Stimulated activated CD8-positive, alpha-beta memory T cell treated with anti-CD3 and anti-CD28 coated beads, Interleukin-2, amount 100 ng/mL, for 1 hour (primary cell): ENCODE results near the gene COX19.

Source experiments
- DNase-seq, 2 donors: peaks; one replicate each; pipeline ENCODE4 v3.0.0-alpha.2; 2020; ENCODE audit warnings: low read depth in 2 of 2

COX19 gene, protein sequence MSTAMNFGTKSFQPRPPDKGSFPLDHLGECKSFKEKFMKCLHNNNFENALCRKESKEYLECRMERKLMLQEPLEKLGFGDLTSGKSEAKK

GRCh38 chr7:974820-975681 lies at the start of gene COX19:
Gene COX19, minus strand, starts transcription at chr7:975549. Its CDS starts 40 bp downstream, at chr7:975509.
- peak; percentile 83 to 85 for DNase-seq

DNA sequence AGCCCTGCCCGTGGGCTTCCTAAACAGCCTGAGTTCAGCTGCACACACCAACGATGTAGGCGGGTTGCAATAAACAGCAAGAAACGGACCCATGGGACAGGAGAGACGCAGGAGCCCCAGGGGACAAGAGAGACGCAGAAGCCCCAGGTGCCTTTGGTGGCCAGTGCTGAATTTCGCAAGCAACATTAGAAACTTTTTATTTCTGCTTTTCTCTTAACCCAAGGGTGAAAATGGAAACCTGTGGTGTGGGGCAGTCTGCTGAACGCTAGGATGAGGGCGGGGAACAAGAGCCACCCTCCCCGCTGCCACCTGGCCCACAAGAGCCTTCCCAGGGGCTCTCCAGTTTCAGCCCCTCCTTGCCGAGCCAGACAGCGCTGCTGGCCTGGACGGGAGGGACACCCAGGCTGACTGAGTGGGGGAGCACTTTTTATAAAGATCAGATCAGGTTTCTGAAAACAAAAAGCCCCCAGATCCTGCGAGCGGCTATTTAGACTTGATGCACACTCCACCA lies 49.0 kb upstream of the COX19 start:
- DNase-seq: no peak

DNA sequence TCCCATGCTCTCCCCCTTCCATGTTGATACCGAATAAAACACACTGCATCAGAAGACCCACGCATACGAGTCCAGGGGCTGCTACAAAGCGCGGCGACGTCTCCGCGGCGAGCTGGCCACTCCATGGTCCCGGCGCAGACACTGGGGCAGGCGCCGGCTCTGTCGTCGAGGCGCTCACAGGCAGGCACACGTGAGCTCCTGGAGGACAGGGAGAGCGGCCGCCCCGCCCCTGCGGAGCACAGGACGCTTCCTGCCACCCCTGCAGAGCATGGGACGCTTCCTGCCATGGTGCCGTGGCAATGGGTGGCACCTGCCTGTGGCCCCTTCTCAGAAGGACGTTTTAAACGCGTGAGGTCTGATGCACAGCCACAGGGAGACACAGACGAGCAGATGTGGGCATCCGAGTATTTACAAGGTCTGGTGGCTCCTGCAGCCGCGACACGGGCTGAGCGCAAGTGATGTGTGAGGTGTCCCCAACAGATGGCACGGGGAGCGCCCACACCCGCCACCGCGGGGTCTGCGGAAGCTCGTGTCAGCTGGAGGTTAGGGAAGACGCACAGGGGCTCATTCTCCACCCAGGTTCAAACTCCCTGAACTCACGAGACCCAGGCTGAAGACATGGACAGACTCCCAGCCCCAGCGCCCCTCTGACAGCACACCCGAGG lies 47.6 kb upstream of the COX19 start:
- no peak for DNase-seq

GRCh38 chr7:1022356-1022755 lies 47.0 kb upstream of the COX19 start:
- DNase-seq: no peak

DNA sequence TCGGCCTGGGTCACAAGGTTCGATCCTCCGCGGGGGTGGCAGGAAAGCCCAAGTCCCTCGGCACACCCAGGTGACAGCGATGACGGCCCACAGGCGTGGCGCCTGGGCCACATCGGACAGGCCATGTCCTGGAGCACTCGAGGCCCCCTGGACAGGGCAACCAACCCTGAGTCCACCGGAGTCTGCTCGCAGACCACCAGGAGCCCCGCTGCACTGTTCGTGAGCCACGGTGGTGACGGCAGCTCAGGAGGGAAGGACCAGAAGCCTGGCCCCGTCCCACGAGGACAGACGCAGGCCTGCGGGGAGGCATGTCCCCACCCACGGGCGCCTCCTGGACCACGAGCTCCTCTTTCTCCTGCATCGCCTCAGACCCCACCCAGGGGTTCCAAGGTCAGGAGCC lies 46.6 kb upstream of the COX19 start:
- DNase-seq: no peak

GRCh38 chr7:1021366-1021765 lies 46.0 kb upstream of the COX19 start:
- DNase-seq: no peak

GRCh38 chr7:1020849-1021251 lies 45.5 kb upstream of the COX19 start:
- DNase-seq: no peak

DNA sequence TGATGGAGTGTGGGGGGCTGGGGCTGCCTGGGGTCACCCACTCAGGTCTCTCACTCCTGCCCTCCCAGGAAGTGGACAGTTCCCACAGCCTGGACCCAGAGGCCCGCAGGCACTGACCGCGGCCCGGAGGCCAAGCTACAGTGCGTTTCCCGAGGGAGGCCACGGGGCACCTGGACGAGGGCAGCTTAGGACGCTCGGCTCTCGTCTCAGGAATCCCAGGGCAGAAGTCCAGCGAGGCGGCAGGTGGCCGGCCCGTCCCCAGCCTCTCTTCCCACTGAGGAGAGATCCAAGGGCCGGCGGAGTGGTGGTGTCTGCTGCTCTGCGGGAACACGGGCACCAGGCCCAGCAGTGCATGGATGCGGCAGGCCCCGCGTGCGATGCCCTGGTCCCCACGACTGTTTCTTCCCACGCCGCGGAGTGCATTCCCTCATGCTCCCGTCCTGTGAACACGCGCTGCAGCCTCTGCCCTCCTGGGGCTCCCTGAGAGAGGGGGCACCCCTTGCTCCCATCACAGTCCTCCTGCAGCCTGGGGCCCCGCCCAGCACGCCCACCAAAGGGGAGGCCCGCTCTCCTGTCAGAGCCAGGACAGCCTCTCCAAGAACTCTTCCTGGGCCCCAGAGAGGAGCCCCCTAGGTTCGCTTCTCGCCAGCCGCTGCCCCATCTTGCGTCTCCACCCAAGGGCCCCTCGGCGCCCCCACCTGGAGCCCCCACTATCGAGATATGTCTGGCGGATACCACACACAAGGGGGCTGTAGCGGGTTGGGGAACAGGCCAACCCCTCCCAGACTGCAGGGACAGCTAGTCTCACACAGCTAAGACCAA lies 44.7 kb upstream of the COX19 start:
- DNase-seq: no peak

GRCh38 chr7:1019255-1019785 lies 44.0 kb upstream of the COX19 start:
- DNase-seq: no peak

GRCh38 chr7:1018334-1018695 lies 43.0 kb upstream of the COX19 start:
- DNase-seq: no peak

DNA sequence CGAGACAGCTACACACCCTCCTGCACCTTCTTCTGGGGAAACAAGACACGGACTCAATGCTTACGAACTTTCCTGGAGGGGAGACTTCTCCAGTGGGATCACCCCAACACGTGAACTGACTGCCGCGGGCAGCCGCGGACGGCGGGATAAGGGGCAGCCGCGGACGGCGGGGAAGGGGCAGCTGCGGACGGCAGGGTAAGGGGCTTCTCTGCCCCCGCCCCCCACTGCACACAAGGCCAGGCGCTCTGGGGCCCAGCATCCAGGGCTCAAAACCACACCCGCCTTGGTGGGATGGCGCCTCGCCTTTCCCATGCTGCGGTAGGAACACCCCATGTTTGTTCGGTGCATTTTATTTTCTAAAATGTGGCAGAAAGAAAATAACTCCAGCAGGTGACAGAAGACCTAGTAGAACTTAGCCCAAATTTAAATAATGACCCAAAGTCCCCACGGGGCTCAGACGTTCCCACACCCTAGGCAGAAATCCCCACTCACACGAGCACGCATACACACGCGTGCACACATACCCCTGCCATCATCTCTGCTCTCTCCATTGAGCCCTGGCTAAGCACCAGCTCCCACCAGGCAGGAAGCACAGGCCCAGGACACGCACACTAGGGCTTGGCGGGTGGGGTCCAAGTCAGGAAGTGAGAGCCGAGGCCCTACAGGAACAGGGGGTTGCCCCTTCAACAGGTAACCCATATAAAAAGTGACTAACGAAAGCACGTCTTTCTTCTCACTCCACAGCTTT lies 42.4 kb upstream of the COX19 start:
- DNase-seq: no peak

- no peak for DNase-seq
Observed at GRCh38 chr7:1016577-1017531, 41.5 kb upstream of the COX19 start.

- DNase-seq: no peak
Observed at GRCh38 chr7:1015196-1016121, 40.1 kb upstream of the COX19 start.

DNA sequence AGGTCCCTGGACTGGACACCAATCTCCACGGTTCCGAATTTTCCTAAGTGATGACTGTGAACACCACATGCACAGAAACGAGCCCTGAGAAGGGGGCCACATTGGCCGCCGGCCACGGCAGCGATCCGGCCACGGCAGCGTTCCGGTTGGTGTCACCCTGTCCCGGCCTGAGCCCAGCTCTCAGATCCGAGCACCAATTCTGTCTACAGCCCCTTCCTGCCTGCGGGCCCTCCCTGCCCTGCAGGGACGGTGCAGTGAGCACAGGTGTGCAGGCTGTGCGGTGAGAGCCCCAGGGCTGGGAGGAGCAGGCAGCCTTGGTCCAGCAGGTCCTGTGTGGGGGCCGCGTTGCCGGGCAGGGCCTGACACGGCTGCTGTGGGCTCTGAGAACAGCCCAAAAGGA lies 39.3 kb upstream of the COX19 start:
- DNase-seq: no peak

- no peak for DNase-seq
Observed at GRCh38 chr7:1013581-1013980, 38.2 kb upstream of the COX19 start.

DNA sequence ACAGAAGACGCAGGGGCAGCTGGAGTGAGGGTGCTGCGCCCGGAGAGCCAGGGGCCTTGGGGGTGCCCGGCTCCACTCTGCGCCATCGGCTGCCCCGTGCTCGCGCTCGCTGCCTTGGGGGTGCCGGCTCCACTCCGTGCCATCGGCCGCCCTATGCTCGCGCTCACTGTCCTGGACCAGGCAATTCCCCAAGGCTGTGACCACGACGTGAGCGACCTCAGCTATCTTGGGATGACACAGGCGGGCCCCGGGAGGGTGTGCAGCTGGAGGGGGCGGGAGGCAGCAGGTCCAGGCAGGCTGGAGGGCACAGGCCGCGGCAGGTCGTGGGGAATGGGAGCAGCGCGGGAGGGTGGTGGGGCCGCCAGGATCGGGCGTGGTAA lies 37.4 kb upstream of the COX19 start:
- DNase-seq: no peak

GRCh38 chr7:1012004-1012715 lies 36.8 kb upstream of the COX19 start:
- no peak for DNase-seq
